ENCODE data around the gene TEAD2.
A peak's percentile ranks its signal among the peaks of the same experiment; 100 is the strongest.
"Not testable (repeated sequence)": the region's sequence is repeated elsewhere in the genome, so short reads cannot be mapped to it uniquely, and the experiment has no call there.

TEAD2 gene

DNA sequence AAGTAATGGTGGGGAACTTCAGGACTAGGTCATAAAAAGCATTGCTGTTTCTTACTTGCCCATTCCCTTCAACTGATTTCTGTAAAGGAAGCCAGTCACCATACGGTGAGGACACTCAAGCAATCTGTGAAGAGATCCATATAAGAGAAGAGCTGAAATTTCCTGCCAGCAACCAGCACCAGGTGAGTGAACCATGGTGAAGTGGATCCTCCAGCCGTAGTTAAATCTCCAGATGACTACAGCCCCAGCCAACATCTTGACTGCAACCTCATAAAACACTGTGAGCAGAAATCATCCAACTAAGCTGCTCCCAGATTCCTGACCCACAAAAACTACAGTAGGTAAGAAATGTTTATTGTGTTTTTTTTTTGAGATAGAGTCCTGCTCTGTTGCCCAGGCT, 33.5 kb downstream of the TEAD2 start:
- DNase-seq: no peak

DNA sequence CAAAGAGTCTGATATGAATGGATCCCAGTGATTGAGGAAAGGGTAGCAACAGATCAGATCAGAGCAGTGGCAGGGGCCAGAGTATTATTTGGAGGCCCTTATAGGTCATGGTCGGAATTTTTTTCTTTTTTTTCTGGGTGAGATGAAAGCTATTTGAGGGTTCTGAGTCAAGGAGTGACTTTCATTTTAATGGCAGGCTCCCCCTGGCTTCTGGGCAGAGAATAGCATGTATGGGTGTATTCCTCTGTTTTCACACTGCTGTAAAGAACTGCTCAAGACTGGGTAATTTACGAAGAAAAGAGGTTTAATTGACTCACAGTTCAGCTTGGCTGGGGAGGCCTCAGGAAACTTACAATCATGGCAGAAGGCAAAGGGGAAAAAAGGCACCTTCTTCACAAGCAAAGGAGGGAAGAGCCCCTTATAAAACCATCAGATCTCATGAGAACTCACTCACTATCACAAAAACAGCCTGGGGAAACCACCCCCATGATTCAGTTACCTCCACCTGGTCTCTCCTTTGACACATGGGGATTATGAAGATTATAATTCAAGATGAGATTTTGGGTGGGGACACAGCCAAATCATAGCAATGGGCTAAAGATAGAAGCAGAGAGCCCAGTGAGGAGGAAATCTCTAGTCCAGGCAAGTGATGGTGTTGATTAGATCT, 34.2 kb downstream of the TEAD2 start:
- peak; percentile 10 for DNase-seq

DNA sequence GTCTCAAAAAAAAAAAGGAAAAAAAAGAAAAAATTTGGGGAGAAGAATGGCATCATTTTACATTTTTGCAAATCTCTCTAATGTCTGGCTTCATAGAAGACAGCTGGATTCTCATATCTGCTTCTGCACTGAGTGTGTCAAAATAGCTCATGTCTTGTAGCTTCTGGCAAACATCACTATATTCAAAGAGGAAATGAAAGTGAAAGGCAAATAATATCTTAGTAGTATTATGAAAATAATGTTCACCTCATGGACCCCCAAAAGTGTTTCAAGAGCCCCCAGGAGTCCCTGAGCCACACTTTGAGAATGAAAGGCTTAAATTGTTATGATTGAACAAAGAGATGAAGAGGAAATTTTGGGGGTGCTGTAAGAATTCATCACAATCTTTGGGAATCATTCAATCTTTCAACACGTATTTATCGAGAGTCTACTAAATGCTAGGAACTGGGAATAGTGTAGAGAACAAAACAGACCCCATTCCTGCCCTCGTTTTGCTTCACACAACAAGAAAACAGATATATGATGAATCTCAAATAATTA, 36.0 kb downstream of the TEAD2 start:
- no peak for DNase-seq

DNA sequence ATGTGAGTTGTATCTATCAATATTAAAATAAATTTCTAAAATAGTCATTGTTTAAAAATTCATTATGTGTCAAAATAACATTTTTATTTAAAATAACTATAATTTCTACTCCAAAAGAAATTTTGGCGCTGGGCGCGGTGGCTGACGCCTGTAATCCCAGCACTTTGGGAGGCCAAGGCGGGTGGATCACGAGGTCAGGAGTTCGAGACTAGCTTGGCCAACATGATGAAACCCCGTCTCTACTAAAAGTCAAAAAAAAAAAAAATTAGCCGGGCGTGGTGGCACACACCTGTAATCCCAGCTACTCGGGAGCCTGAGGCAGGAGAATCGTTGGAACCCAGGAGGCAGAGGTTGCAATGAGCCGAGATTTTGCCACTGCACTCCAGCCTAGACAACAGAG, 36.5 kb downstream of the TEAD2 start:
- DNase-seq: not testable (repeated sequence)

DNA sequence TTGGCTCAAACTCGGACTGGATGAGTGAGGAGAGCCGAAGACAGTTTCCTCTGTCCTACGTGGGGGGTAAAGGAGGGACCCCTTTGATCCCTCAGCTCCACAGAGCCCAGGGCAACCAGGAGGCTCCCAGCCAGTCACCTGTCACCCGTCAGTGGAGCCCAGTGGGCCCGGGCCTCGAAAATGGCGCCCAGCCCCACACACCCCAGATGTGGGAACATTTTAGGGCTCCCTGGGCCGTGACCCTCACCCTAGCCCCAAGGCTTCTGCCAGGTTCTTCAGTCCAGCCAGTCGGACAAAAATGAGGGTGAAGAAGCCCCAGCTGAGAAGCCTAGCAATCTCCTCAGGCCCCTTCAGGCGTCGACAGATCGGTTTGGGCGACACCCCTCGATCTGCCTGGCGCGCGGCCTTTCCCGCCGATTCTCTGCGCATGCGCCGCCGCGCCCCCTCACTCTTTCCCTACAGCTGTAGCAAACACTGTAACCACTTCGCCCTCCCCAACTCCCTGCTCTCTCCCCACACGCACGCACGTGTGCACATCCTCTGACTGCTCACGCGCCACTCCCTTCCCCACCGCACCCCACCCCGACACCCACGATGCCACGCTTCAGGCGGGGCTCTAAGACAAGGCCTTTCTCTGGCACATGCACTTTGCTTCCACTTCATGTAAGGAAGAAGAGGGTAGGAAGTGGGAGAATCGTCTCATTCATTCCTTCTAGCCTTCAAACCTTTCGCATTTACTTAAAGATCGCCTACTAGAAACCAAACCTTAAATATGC, 37.2 kb downstream of the TEAD2 start, which contains the start of gene SLC6A16:
Gene SLC6A16, minus strand, starts transcription at position 391 of the 776 bp plus-strand sequence. CDS start 13,844 bp downstream, outside the sequence.
- DNase-seq: no peak

DNA sequence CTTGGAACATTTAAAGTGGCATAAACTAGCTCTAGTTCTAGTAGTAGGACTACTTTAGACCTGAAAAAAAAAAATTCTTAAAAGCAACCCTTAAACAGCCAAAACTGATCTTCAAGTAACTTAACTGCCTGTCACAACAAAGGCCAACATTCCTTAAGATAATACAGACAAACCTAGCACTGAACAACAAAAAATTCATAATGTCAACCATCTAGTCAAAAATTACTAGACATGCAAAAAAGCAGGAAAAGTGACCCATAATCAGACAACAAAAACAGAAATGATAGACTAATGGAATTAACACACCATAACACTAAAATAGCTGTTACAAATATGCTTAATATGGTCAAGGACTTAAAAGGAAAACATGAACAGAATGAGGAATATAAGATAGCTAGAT, 43.9 kb downstream of the TEAD2 start:
- DNase-seq: no peak

DNA sequence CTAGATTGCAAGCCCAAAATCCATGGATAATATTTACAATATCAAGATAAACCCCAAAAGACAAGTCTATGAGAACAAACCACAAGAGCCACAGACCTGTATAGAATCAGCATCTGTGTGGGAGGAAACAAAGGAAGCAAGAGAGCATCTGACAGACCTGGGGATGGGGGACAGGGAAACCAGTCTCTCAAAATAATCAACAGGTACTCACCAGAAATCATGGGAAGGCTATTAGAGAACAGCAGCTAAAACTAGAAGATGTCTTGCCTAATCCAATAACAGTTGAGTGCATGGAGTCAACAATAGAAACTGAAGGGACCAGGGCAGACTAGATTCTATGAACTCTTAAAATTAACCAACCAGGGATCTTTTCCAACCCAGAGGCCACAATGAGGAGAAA, 45.9 kb downstream of the TEAD2 start:
- no peak for DNase-seq

DNA sequence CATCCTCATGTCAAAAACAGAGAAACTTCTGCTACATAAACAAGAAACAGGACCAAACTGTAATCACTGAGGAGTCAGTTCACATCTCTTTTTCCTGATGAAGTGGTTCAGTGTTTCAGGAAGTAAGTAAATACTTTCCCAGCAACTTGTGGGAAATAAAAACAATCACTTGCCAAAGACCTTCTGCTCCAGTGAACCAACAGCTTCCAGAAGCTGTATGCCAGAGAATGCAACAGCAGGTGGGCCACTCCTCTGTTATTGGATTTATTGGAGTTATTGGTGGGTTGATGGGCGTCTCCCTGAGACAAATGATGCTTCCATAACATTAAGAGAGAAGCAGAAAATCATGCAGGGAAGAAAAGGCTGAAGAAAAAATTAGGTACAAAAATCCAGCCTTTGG, 47.1 kb downstream of the TEAD2 start:
- no peak for DNase-seq

DNA sequence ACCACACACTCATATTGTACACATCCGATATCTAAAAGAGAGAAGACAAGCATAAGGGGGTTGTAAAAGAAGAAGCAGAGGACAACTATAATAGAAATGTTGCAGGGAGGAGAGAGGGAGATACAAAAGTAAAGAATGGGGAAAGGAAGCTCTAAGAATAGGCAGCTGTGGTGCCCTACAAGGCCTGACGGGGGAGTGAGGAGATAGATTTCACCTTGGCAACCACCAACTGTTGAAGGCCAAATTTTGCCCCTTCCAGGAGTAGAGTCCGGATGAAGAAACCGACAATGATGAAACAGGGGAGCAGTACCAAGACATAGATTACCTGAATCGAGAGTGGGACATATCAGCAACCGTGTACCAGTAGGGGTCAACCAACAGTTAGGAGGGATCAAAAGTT, 53.1 kb downstream of the TEAD2 start:
- no peak for DNase-seq

DNA sequence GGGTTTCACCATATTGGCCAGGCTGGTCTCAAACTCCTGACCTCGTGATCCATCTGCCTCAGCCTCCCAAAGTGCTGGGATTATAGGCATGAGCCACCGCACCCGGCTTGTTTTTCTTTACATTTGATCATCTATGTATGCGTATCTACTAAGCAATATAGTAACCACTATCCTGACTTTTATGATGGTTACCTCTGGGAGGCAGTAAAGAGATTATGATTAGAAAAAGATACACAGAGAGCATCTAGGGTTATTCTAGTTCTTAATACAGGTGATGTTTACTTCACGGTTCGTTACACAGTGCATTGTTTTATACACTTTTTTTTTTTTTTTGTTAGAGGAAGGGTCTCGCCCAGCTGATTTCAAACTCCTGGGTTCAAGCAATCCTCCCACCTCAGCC, 55.5 kb downstream of the TEAD2 start:
- DNase-seq: not testable (repeated sequence)

DNA sequence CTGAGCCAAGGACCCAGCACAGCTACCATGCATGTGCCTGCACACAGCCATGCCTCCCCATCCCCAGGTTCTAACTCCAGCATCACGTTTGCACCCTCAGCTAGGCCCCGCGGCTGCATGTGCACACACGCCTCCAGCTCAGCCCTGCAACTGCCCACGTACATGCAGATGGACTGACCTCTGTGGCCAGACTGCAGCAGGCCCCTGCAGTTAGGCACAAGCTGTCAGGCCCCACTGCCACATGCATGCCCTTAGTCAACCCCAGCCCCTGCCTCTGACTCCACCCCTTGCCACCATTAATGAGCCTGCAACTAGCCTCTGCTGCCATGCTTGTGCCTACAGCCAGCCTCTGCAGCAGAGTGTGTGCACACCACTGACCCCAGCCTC, 60.4 kb downstream of the TEAD2 start:
- no peak for DNase-seq

DNA sequence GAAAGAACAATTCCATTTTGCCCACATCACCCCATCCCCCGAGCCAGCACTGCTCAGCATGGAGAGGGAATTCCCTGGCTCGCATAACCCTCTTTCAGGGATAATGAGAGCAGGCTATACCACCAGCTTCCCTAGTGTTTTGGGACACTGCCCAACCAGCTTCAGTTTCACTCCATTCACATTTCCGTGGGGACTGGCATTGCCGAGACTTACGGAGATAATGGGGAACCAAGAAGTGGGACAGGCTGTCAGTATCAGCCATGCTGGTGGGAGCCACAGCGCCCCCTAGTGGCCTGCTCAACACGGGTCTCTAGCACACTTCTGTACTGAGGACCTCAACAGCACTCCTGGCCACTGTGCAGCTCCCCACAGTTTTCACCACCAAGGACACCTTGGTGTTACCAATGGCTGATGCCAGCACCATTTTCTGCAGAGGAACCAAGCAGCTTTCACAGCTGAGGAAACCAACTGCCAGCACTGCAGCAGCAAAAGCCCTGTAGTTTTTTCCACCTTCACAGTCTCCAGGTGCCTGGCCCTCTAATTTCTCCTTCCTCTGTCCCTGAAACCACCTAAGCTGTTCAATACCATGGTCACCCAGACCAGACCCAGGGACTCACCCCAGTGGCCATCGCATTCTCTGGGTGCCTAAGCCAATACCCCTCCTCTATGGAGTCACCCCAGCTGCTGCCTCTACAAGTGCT, 60.9 kb downstream of the TEAD2 start:
- peak; percentile 89 for DNase-seq

DNA sequence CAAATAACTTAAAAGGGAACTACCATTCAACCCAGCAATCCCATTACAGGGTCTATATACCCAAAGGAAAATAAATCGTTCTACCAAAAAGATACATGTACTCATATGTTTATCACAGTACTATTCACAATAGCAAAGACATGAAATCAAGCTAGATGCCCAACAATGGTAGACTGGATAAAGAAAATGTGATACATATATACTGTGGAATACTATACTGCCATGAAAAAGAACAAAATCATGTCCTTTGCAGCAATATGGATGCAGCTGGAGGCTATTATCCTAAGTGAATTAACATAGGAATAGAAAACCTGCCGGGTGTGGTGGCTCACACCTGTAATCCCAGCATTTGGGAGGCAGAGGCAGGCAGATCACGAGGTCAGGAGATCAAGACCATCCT, 63.6 kb downstream of the TEAD2 start:
- not testable (repeated sequence) for DNase-seq

DNA sequence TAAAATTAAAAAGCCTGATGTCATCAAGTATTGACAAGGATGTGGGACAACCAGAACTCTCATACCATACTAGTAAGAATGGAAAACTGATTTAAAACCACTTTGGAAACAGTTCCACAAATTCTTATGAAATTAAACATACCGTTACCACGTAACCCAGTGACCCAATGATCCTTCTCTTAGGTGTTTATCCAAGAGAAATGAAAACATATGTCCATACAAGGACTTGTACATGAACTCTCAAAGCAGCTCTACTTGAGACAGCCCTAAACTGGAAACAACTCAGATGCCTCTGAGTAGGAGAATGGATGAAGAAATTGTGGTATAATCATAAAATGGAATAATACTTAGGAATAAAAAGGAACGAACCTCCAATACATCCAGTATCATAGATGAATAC, 64.8 kb downstream of the TEAD2 start:
- DNase-seq: no peak

DNA sequence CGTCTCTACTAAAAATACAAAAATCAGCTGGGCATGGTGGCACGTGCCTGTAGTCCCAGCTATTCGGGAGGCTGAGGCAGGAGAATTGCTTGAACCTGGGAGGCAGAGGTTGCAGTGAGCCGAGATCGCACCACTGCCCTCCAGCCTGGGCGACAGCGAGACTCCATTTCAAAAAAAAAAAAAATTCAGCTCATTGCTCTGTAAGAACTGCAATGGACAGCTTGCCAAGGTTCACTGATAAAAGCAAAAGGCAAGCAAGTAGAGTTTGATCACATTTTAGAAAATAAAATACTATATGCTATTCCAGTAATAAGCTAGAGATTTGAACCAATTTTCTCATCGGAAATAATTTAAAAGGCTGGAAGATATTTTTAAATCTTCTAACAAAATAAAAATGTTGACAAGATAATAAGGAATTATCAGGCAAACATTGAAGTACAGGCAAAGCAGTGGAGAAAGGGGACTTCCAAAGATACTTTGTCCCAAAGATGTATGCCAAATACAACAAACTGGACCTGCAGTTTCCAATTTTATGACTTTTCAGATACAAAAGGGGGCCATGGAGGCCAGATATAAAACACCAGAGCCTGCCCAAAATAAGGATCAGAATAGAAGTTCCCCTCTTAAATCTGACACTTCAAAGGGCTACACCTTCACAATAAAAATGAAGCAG, 66.9 kb downstream of the TEAD2 start:
- DNase-seq: no peak

DNA sequence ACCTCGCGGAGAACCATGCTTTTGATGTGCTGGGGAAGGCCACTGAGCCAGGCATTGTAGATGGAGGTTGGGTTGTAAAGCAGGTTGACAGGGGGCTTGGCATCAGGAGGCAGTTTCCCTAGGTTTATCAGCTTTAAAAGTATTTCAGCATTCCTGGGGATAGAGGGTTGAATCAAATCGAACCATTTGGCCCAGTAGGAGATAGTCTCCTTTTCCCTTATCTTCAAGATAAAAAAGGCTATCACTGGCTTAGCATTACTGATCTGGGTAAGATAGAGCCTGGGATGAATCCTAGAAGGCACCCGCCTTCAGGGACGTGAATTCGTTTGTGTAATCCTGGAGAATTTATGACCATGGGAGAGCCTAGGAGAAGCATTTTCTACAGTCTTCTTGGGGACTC, 67.8 kb downstream of the TEAD2 start:
- no peak for DNase-seq

Data from NCI-H1694 (cell line).